ENCODE data around the gene OVAAL.

- TF ChIP-seq REST (IDR thresholded peaks at IDR 0.05; ENCODE audit: insufficient read depth in 1 of 2, low read depth in 2 of 2, low read length in 2 of 2) (no peak), POLR2AphosphoS5 (IDR thresholded peaks at IDR 0.05; ENCODE audit: low read depth, low read length) (no peak), FOXP2 (optimal IDR thresholded peaks at IDR 0.05; ENCODE audit: borderline replicate concordance, extremely low read depth, extremely low read length, insufficient read depth) (no peak), TAF1 (IDR thresholded peaks at IDR 0.05; ENCODE audit: borderline replicate concordance, insufficient read depth, low read length) (no peak)
Observed at GRCh38 chr1:180515857-180516388, 42.8 kb upstream of the OVAAL start.
